ENCODE data around the gene NUPR1. TPM values are rescaled to one million over a fixed set of nuclear protein-coding genes. Genes with fewer than 3 reads are reported as not detected.
A peak's percentile ranks its signal among the peaks of the same experiment; 100 is the strongest.

Gene NUPR1
- total and polyA plus RNA-seq, 12 donors = 16.7 to 74.4 (median 33.1) TPM

DNA sequence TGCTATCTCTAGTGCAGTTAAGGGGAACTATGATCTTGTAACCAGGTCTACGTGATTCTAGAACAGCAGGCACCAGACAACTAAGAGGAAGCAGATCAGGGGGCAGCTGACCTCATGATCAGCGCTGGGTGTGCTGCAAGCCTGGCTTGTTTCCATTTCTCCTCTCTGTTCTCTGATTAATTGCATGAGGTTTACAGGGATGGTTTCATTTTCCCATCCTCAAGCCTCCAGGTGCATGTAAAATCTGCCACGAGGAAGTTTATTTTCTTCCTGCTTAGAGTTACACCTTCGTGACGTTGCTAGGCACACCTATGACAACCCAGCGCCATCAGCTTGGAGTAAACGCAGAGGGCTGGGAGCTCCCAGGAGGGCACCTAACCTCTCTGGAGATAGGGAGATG is 4.3 kb upstream of the NUPR1 start:
- Histone ChIP-seq H3K27ac (peak overlapping the region in 1 of 10 donors; percentile 80), H3K9me3 (no peaks in the 10 kb centered on the region), H3K27me3 (peaks cover 0 to 4% (median 0%) of the 10 kb centered on the region in 7 donors), H3K36me3 (no peaks in the 10 kb centered on the region), H3K4me1 (peaks cover 3 to 20% (median 9%) of the 10 kb centered on the region in 9 donors), H3K4me3 (peak overlapping the region in 1 of 10 donors; percentile 13)
- WGBS, 2 donors = 73 to 78% methylated on average over 7 of the region's 7 CpGs
- TF ChIP-seq, protein P1, sequence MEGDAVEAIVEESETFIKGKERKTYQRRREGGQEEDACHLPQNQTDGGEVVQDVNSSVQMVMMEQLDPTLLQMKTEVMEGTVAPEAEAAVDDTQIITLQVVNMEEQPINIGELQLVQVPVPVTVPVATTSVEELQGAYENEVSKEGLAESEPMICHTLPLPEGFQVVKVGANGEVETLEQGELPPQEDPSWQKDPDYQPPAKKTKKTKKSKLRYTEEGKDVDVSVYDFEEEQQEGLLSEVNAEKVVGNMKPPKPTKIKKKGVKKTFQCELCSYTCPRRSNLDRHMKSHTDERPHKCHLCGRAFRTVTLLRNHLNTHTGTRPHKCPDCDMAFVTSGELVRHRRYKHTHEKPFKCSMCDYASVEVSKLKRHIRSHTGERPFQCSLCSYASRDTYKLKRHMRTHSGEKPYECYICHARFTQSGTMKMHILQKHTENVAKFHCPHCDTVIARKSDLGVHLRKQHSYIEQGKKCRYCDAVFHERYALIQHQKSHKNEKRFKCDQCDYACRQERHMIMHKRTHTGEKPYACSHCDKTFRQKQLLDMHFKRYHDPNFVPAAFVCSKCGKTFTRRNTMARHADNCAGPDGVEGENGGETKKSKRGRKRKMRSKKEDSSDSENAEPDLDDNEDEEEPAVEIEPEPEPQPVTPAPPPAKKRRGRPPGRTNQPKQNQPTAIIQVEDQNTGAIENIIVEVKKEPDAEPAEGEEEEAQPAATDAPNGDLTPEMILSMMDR (IDR thresholded peaks at IDR 0.05) = no peak
- no peak for ATAC-seq
- intact Hi-C loops (cut with DNase I) = no loop called here
- DNase-seq = no peak

GRCh38 chr16:28542646-28543045 is 3.9 kb upstream of the NUPR1 start:
- intact Hi-C loops (cut with DNase I) = no loop called here
- H3K27me3 ChIP-seq = peaks cover 0 to 4% (median 0%) of the 10 kb centered on the region in 7 donors
- no peak for DNase-seq
- WGBS, 2 donors = 80 to 82% methylated on average over 7 of the region's 7 CpGs
- TF ChIP-seq, protein P1 (IDR thresholded peaks at IDR 0.05) = no peak
- no peak overlapping the region for H3K4me3 ChIP-seq
- no peak for ATAC-seq
- peak overlapping the region in 1 of 10 donors; percentile 80 for H3K27ac ChIP-seq
- H3K9me3 ChIP-seq = no peaks in the 10 kb centered on the region
- peaks cover 0 to under 1% (median 0%) of the 10 kb centered on the region in 9 donors for H3K36me3 ChIP-seq
- peaks cover 3 to 24% (median 12%) of the 10 kb centered on the region in 9 donors for H3K4me1 ChIP-seq

- WGBS, 2 donors = 84 to 87% methylated on average over 3 of the region's 3 CpGs
- Histone ChIP-seq H3K4me3 (no peak overlapping the region), H3K4me1 (peaks cover 3 to 41% (median 22%) of the 10 kb centered on the region in 9 donors), H3K36me3 (peaks cover 0 to 22% (median 0%) of the 10 kb centered on the region in 9 donors), H3K9me3 (no peaks in the 10 kb centered on the region), H3K27me3 (peaks cover 0 to 4% (median 0%) of the 10 kb centered on the region in 7 donors), H3K27ac (peak overlapping the region in 2 of 10 donors; percentile 90 to 97)
- intact Hi-C loops (cut with DNase I) = no loop called here
- ATAC-seq (no peak), DNase-seq (no peak)
- TF ChIP-seq, protein P1 (IDR thresholded peaks at IDR 0.05) = no peak
Measured at GRCh38 chr16:28540346-28540745, 1.6 kb upstream of the NUPR1 start.

GRCh38 chr16:28537964-28538732 is 626 bp downstream of the NUPR1 start:
- peak overlapping the region; percentile 86 to 97 (median 90) for H3K27ac ChIP-seq
- WGBS, 2 donors = 83 to 86% methylated on average over 13 of the region's 13 CpGs
- no peak for DNase-seq
- intact Hi-C loops (cut with DNase I) = loop anchor here in 4 of 10 donors (5.0 kb wide), 3 partner anchors 41 to 79 kb away; partner anchors contain the start of genes APOBR (in 2 of the 4) and CLN3 (in 2 of the 4)
- H3K4me1 ChIP-seq = peaks cover 3 to 62% (median 22%) of the 10 kb centered on the region in 9 donors
- H3K4me3 ChIP-seq = peak overlapping the region; percentile 34 to 67 (median 52)
- peaks cover 0 to 33% (median 0%) of the 10 kb centered on the region in 9 donors for H3K36me3 ChIP-seq
- H3K27me3 ChIP-seq = no peaks in the 10 kb centered on the region
- H3K9me3 ChIP-seq = peaks cover 0 to 5% (median 0%) of the 10 kb centered on the region in 11 donors
- ATAC-seq = peak in 1 of 8 donors; percentile 12
- TF ChIP-seq, protein P1 (IDR thresholded peaks at IDR 0.05) = no peak
